WERI-Rb-1 (cell line): ENCODE results near the gene TEX53.
A peak's percentile ranks its signal among the peaks of the same experiment; 100 is the strongest.

Experiments
- DNase-seq: peaks from one replicate; pipeline ENCODE4 v3.0.0-alpha.2; 2020
- H3K27ac ChIP-seq: fragments of 250-450 bp; sonication (Bioruptor Pico); 2 replicates; pipeline ENCODE4 v1.5.1; 2020; ENCODE audit warnings: mild to moderate bottlenecking, moderate library complexity
- H3K27me3 ChIP-seq: fragments of 250-450 bp; sonication (Bioruptor Pico); 2 replicates; pipeline ENCODE4 v1.5.1; 2021; ENCODE audit warnings: mild to moderate bottlenecking, low read depth, moderate library complexity; ENCODE audit not compliant: insufficient read depth, severe bottlenecking
- H3K36me3 ChIP-seq: fragments of 250-450 bp; sonication (Bioruptor Pico); 2 replicates; pipeline ENCODE4 v1.5.1; 2020; ENCODE audit warnings: mild to moderate bottlenecking, moderate library complexity
- H3K4me3 ChIP-seq: 2 replicates; pipeline ENCODE4 v1.5.1; 2011; ENCODE audit warnings: low read depth, mild to moderate bottlenecking, control low read depth, low read length
- H3K9me3 ChIP-seq: fragments of 250-450 bp; sonication (Bioruptor Pico); 2 replicates; pipeline ENCODE4 v1.5.1; 2021; ENCODE audit warnings: mild to moderate bottlenecking, moderate library complexity; ENCODE audit not compliant: severe bottlenecking
- CTCF ChIP-seq: IDR thresholded peaks from 2 replicates; pipeline ENCODE4 v1.5.1; 2011; ENCODE audit warnings: low read depth, mild to moderate bottlenecking, control low read depth, inconsistent platforms, low read length

Gene TEX53

GRCh38 chr9:114678795-114679194 lies 21.2 kb upstream of the TEX53 start:
- no peak overlapping the region for H3K4me3 ChIP-seq
- no peaks in the 10 kb centered on the region for H3K36me3 ChIP-seq
- TF ChIP-seq CTCF: no peak
- no peaks in the 10 kb centered on the region for H3K9me3 ChIP-seq
- no peaks in the 10 kb centered on the region for H3K27me3 ChIP-seq
- DNase-seq: no peak
- H3K27ac ChIP-seq: no peak overlapping the region

- no peak overlapping the region for H3K27ac ChIP-seq
Observed at GRCh38 chr9:114678130-114678529, 20.5 kb upstream of the TEX53 start.

GRCh38 chr9:114677418-114677817 lies 19.8 kb upstream of the TEX53 start:
- Histone ChIP-seq H3K27me3 (no peaks in the 10 kb centered on the region), H3K27ac (no peak overlapping the region), H3K9me3 (no peaks in the 10 kb centered on the region), H3K36me3 (no peaks in the 10 kb centered on the region), H3K4me3 (no peak overlapping the region)
- DNase-seq: no peak
- TF ChIP-seq CTCF: no peak

More at GRCh38 chr9:114678130-114678529, 20.5 kb upstream of the TEX53 start:
- H3K36me3 ChIP-seq: no peaks in the 10 kb centered on the region
- no peaks in the 10 kb centered on the region for H3K9me3 ChIP-seq
- no peak overlapping the region for H3K4me3 ChIP-seq
- no peaks in the 10 kb centered on the region for H3K27me3 ChIP-seq
- DNase-seq: no peak
- TF ChIP-seq CTCF: no peak

GRCh38 chr9:114676901-114677300 lies 19.3 kb upstream of the TEX53 start:
- no peak for DNase-seq
- H3K9me3 ChIP-seq: no peaks in the 10 kb centered on the region
- no peaks in the 10 kb centered on the region for H3K36me3 ChIP-seq
- H3K27me3 ChIP-seq: no peaks in the 10 kb centered on the region
- no peak overlapping the region for H3K4me3 ChIP-seq
- no peak for TF ChIP-seq CTCF
- H3K27ac ChIP-seq: no peak overlapping the region

- DNase-seq: no peak
- Histone ChIP-seq H3K9me3 (no peaks in the 10 kb centered on the region), H3K27ac (no peak overlapping the region), H3K36me3 (no peaks in the 10 kb centered on the region), H3K4me3 (no peak overlapping the region), H3K27me3 (no peaks in the 10 kb centered on the region)
- TF ChIP-seq CTCF: peak; percentile 17; the same call in 1 of the 2 replicates
Observed at GRCh38 chr9:114674798-114675540, 17.4 kb upstream of the TEX53 start.
